ENCODE measurements around the gene TEKT5. TPM values are rescaled to one million over a fixed set of nuclear protein-coding genes. Genes with fewer than 3 reads are reported as not detected.

TEKT5 gene
- total and polyA plus RNA-seq, 4 donors = 0.13 to 0.92 TPM; not detected in 2

DNA sequence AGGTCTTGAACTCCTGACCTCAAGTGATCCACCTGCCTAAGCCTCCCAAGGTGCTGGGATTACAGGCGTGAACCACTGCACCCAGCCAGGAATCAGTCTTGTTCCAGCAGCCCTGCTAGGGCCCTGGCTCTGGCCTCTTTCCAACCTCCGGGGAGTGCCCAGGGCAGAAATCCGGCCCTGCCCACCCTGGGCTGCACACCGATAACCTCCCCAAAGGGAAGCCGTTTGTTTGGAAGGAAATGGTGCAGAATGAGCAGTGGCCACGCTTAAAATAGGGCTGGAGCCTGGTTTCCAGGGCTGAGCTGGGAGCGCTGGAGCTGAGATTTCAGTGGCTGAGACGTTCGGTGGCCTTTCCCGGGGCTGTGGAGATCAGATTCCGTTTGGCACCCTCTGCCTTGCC is 96.6 kb downstream of the TEKT5 start:
- 57% methylated on average over 11 of the region's 11 CpGs for WGBS
- H3K9me3 ChIP-seq (ENCODE audit: control insufficient read depth in 4 of 4, low read length in 3 of 4) = no peaks in the 10 kb centered on the region
- no peak for TF ChIP-seq YY1 (IDR thresholded peaks at IDR 0.05)
- TF ChIP-seq GABPA (IDR thresholded peaks at IDR 0.05 in 1 of 2, conservative IDR thresholded peaks at IDR 0.05 in 1 of 2) = no peak
- TF ChIP-seq, protein P1, sequence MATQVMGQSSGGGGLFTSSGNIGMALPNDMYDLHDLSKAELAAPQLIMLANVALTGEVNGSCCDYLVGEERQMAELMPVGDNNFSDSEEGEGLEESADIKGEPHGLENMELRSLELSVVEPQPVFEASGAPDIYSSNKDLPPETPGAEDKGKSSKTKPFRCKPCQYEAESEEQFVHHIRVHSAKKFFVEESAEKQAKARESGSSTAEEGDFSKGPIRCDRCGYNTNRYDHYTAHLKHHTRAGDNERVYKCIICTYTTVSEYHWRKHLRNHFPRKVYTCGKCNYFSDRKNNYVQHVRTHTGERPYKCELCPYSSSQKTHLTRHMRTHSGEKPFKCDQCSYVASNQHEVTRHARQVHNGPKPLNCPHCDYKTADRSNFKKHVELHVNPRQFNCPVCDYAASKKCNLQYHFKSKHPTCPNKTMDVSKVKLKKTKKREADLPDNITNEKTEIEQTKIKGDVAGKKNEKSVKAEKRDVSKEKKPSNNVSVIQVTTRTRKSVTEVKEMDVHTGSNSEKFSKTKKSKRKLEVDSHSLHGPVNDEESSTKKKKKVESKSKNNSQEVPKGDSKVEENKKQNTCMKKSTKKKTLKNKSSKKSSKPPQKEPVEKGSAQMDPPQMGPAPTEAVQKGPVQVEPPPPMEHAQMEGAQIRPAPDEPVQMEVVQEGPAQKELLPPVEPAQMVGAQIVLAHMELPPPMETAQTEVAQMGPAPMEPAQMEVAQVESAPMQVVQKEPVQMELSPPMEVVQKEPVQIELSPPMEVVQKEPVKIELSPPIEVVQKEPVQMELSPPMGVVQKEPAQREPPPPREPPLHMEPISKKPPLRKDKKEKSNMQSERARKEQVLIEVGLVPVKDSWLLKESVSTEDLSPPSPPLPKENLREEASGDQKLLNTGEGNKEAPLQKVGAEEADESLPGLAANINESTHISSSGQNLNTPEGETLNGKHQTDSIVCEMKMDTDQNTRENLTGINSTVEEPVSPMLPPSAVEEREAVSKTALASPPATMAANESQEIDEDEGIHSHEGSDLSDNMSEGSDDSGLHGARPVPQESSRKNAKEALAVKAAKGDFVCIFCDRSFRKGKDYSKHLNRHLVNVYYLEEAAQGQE (IDR thresholded peaks at IDR 0.05) = no peak
- TF ChIP-seq, protein P2, sequence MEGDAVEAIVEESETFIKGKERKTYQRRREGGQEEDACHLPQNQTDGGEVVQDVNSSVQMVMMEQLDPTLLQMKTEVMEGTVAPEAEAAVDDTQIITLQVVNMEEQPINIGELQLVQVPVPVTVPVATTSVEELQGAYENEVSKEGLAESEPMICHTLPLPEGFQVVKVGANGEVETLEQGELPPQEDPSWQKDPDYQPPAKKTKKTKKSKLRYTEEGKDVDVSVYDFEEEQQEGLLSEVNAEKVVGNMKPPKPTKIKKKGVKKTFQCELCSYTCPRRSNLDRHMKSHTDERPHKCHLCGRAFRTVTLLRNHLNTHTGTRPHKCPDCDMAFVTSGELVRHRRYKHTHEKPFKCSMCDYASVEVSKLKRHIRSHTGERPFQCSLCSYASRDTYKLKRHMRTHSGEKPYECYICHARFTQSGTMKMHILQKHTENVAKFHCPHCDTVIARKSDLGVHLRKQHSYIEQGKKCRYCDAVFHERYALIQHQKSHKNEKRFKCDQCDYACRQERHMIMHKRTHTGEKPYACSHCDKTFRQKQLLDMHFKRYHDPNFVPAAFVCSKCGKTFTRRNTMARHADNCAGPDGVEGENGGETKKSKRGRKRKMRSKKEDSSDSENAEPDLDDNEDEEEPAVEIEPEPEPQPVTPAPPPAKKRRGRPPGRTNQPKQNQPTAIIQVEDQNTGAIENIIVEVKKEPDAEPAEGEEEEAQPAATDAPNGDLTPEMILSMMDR (IDR thresholded peaks at IDR 0.05; ENCODE audit: low read depth, low read length, missing input control) = no peak
- TF ChIP-seq FOXA2 (IDR thresholded peaks at IDR 0.05) = no peak
- TF ChIP-seq, protein P3, sequence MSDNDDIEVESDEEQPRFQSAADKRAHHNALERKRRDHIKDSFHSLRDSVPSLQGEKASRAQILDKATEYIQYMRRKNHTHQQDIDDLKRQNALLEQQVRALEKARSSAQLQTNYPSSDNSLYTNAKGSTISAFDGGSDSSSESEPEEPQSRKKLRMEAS (IDR thresholded peaks at IDR 0.05) = no peak
- TF ChIP-seq TAF1 (conservative IDR thresholded peaks at IDR 0.05) = no peak
- no peak for TF ChIP-seq RAD21 (IDR thresholded peaks at IDR 0.05)
- TF ChIP-seq RXRA (IDR thresholded peaks at IDR 0.05) = no peak
- no peak for TF ChIP-seq SP1 (IDR thresholded peaks at IDR 0.05)
- TF ChIP-seq NR2F2 (IDR thresholded peaks at IDR 0.05) = no peak
- TF ChIP-seq HNF4A (conservative IDR thresholded peaks at IDR 0.05) = no peak
- TF ChIP-seq, protein P4, sequence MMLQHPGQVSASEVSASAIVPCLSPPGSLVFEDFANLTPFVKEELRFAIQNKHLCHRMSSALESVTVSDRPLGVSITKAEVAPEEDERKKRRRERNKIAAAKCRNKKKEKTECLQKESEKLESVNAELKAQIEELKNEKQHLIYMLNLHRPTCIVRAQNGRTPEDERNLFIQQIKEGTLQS (IDR thresholded peaks at IDR 0.05) = no peak
- TF ChIP-seq, protein P5, sequence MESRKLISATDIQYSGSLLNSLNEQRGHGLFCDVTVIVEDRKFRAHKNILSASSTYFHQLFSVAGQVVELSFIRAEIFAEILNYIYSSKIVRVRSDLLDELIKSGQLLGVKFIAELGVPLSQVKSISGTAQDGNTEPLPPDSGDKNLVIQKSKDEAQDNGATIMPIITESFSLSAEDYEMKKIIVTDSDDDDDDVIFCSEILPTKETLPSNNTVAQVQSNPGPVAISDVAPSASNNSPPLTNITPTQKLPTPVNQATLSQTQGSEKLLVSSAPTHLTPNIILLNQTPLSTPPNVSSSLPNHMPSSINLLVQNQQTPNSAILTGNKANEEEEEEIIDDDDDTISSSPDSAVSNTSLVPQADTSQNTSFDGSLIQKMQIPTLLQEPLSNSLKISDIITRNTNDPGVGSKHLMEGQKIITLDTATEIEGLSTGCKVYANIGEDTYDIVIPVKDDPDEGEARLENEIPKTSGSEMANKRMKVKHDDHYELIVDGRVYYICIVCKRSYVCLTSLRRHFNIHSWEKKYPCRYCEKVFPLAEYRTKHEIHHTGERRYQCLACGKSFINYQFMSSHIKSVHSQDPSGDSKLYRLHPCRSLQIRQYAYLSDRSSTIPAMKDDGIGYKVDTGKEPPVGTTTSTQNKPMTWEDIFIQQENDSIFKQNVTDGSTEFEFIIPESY (IDR thresholded peaks at IDR 0.05) = no peak
- TF ChIP-seq JUND (IDR thresholded peaks at IDR 0.05) = no peak
- TF ChIP-seq EGR1 (IDR thresholded peaks at IDR 0.05; ENCODE audit: low read depth in 2 of 2) = no peak
- no peak overlapping the region for H3K4me3 ChIP-seq (ENCODE audit: low read depth in 1 of 3, low read length in 3 of 3)
- peak; percentile 47 for DNase-seq (ENCODE audit: low spot score)
- H3K27ac ChIP-seq (ENCODE audit: low read depth in 1 of 2, low read length in 2 of 2) = no peak overlapping the region
- no peak overlapping the region for H3K9ac ChIP-seq (ENCODE audit: low read depth in 1 of 2, low read length in 2 of 2)
- H3K4me1 ChIP-seq (ENCODE audit: control insufficient read depth in 4 of 4, insufficient read depth in 4 of 4, low read length in 3 of 4) = peaks cover 0 to 3% (median 0%) of the 10 kb centered on the region in 4 donors
- no peaks in the 10 kb centered on the region for H3K36me3 ChIP-seq (ENCODE audit: control insufficient read depth in 4 of 4, insufficient read depth in 3 of 4, low read depth in 1 of 4, low read length in 3 of 4)
- H3K27me3 ChIP-seq (ENCODE audit: control insufficient read depth in 4 of 4, insufficient read depth in 4 of 4, low read length in 3 of 4) = no peaks in the 10 kb centered on the region

DNA sequence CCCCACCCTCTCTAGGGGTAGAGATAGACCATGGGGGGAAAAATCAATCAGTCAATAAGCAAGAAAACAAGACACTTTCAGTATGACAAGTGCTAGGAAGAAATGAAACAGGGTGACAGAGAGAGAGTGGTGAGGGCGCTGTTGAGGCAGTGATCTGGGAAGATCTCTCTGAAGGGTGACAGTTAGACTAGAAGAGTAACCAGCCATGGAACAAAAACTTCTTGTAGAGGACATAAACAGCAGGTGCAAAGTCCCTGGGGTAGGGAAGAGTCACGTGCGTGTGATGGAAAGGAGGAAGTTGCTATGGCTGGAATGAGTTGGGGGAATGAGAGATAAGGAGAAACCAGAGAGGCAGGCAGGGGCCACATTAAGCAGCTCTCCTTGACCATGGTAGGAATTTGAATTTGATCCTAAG is 97.5 kb downstream of the TEKT5 start:
- 80% methylated on average over 3 of the region's 3 CpGs for WGBS
- TF ChIP-seq, protein P4 (IDR thresholded peaks at IDR 0.05) = no peak
- TF ChIP-seq JUND (IDR thresholded peaks at IDR 0.05) (no peak), NR2F2 (IDR thresholded peaks at IDR 0.05) (no peak), FOXA1 (IDR thresholded peaks at IDR 0.05) (no peak), HNF4G (IDR thresholded peaks at IDR 0.05) (no peak), RXRA (IDR thresholded peaks at IDR 0.05) (no peak), RAD21 (IDR thresholded peaks at IDR 0.05) (no peak), TAF1 (conservative IDR thresholded peaks at IDR 0.05) (no peak), HNF4A (conservative IDR thresholded peaks at IDR 0.05) (no peak), GABPA (IDR thresholded peaks at IDR 0.05 in 1 of 2, conservative IDR thresholded peaks at IDR 0.05 in 1 of 2) (no peak)
- TF ChIP-seq, protein P5 (IDR thresholded peaks at IDR 0.05) = no peak
- TF ChIP-seq, protein P1 (IDR thresholded peaks at IDR 0.05) = no peak

More for the DNA sequence above, 97.5 kb downstream of the TEKT5 start:
- Histone ChIP-seq H3K27ac (ENCODE audit: low read depth in 1 of 2, low read length in 2 of 2) (no peak overlapping the region), H3K4me1 (ENCODE audit: control insufficient read depth in 4 of 4, insufficient read depth in 4 of 4, low read length in 3 of 4) (peaks cover 0 to 3% (median 0%) of the 10 kb centered on the region in 4 donors), H3K36me3 (ENCODE audit: control insufficient read depth in 4 of 4, insufficient read depth in 3 of 4, low read depth in 1 of 4, low read length in 3 of 4) (no peaks in the 10 kb centered on the region), H3K4me3 (ENCODE audit: low read depth in 1 of 3, low read length in 3 of 3) (no peak overlapping the region), H3K9me3 (ENCODE audit: control insufficient read depth in 4 of 4, low read length in 3 of 4) (no peaks in the 10 kb centered on the region), H3K9ac (ENCODE audit: low read depth in 1 of 2, low read length in 2 of 2) (no peak overlapping the region), H3K27me3 (ENCODE audit: control insufficient read depth in 4 of 4, insufficient read depth in 4 of 4, low read length in 3 of 4) (no peaks in the 10 kb centered on the region)
- no peak for DNase-seq (ENCODE audit: low spot score)

All from liver (tissue), 9 donors.